ENCODE measurements around the gene SPATA31D4.

DNA sequence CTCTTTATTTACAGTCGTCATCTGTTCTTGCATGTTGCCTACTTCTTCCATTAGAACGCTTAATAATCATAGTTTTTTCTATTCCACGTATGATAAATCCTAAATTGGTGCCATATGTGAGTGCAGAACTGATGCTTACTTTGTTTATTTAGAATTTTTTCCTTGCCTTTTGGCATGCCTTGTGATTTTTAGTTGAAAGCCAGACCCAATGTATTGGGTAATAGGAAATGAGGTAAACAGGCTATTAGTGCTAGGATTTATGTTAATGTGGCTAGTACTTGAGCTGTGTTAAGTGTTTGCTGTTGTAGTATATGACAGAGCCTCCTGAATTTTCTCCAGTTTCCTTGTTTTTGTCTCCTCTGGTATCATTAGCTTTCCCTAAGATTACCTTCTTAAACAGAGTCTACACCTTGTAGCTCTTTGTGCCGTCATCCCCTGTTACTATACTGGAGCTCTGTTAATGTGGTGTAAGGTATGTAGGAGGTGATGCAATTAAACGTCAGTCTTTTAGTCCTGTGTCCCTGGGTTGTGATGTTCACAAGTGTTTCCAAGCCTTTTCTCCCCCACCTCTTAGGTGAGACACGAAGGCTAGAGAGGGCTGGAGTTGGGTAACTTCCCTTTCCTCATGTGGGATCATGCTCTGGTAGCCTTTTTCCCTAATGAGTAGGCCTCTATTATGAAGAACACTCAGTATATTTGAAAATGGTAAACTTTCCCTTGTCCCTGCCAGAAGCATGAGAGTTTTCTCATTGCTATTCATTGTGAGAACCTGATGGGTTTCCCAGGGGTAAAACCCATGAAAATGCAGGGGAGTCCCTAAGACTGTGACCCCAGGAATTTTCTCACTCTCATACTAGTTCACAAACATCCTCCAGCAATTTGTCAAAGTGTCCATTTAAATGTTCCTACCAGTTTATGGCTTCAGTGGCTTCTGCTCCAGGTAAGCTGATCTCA is 36.3 kb downstream of the SPATA31D4 start:
- TF ChIP-seq, protein P1, sequence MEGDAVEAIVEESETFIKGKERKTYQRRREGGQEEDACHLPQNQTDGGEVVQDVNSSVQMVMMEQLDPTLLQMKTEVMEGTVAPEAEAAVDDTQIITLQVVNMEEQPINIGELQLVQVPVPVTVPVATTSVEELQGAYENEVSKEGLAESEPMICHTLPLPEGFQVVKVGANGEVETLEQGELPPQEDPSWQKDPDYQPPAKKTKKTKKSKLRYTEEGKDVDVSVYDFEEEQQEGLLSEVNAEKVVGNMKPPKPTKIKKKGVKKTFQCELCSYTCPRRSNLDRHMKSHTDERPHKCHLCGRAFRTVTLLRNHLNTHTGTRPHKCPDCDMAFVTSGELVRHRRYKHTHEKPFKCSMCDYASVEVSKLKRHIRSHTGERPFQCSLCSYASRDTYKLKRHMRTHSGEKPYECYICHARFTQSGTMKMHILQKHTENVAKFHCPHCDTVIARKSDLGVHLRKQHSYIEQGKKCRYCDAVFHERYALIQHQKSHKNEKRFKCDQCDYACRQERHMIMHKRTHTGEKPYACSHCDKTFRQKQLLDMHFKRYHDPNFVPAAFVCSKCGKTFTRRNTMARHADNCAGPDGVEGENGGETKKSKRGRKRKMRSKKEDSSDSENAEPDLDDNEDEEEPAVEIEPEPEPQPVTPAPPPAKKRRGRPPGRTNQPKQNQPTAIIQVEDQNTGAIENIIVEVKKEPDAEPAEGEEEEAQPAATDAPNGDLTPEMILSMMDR (IDR thresholded peaks at IDR 0.05) = no peak
- TF ChIP-seq EP300 (IDR thresholded peaks at IDR 0.05) = no peak

Data from ovary (tissue), 3 donors.